ENCODE measurements around the gene MAP2K4.

- TF ChIP-seq POLR2AphosphoS5 (IDR thresholded peaks at IDR 0.05; ENCODE audit: borderline replicate concordance, low read depth, low read length) = no peak
- no peak for TF ChIP-seq EZH2 (IDR thresholded peaks at IDR 0.05)
- no peak for TF ChIP-seq FOXP2 (optimal IDR thresholded peaks at IDR 0.05; ENCODE audit: control extremely low read depth, extremely low read length, insufficient read depth)
These were observed 67.4 kb downstream of the MAP2K4 start for GRCh38 chr17:12088035-12088434.

All from SK-N-MC (cell line).